ENCODE data around the gene STK4.
"Not testable (repeated sequence)": the region's sequence is repeated elsewhere in the genome, so short reads cannot be mapped to it uniquely, and the experiment has no call there.

Gene STK4

GRCh38 chr20:44988631-44989171 lies 22.4 kb downstream of the STK4 start:
- no peak for DNase-seq (ENCODE audit: low spot score)

GRCh38 chr20:44990425-44990824 lies 24.1 kb downstream of the STK4 start:
- DNase-seq (ENCODE audit: low spot score): no peak

GRCh38 chr20:44990957-44991356 lies 24.6 kb downstream of the STK4 start:
- DNase-seq (ENCODE audit: low spot score): no peak

GRCh38 chr20:44993343-44993742 lies 27.0 kb downstream of the STK4 start:
- DNase-seq (ENCODE audit: low spot score): no peak

DNA sequence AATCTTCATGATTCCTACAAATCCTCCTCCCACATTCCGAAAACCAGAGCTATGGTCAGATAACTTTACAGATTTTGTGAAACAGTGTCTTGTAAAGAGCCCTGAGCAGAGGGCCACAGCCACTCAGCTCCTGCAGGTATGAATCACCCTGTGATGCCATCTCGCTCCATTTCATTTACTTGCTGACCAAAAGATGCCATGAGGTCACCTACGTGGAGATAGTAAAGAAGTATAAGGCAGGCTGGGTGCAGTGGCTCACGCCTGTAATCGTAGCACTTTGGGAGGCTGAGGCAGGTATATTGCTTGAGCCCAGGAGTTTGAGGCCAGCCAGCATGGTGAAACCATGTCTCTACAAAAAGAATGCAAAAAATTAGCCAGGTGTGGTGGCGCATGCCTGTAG lies 30.9 kb downstream of the STK4 start:
- no peak for DNase-seq (ENCODE audit: low spot score)

DNA sequence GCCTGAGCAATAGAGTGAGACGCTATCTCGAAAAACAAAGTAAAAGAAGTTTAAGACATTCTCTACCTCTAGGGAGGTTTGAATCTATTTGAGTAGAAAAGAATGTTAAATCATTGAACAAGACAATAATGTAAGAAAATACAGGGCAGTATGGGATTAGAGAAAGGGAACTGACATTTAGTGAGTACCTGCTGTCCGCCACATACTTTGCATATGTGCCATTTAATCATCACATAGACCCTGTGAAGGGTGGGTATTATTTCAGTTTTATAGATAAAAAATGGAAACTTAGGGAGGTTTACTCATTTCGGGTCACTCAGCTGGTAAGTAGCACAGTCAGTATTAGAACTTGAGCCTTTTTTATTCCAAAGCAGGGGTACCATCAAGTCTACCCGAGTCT lies 31.4 kb downstream of the STK4 start:
- DNase-seq (ENCODE audit: low spot score): no peak

- DNase-seq (ENCODE audit: low spot score): no peak
Measured at GRCh38 chr20:45008521-45009049, 42.3 kb downstream of the STK4 start.

- DNase-seq (ENCODE audit: low spot score): no peak
Measured at GRCh38 chr20:45010399-45010828, 44.1 kb downstream of the STK4 start.

DNA sequence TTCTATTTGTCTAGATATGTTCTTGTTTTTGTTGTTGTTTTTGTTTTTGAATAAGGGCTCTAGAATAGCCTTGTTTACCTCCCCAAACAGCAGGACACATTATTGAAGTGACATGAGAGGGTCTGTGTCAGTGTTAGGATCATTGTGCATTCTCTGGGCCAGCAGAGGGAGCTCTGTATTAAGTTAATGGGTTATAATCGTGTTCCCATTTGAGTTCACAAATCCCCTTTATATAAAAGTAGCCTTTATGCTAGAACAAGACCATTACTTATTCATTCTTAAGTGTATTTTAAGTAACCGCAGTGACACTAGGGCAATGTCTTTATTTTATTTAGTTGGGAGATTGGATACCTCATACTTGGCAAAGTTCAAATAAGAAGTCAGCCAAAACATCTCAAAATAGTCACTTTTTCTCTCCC lies 44.8 kb downstream of the STK4 start:
- DNase-seq (ENCODE audit: low spot score): peak; percentile 18

DNA sequence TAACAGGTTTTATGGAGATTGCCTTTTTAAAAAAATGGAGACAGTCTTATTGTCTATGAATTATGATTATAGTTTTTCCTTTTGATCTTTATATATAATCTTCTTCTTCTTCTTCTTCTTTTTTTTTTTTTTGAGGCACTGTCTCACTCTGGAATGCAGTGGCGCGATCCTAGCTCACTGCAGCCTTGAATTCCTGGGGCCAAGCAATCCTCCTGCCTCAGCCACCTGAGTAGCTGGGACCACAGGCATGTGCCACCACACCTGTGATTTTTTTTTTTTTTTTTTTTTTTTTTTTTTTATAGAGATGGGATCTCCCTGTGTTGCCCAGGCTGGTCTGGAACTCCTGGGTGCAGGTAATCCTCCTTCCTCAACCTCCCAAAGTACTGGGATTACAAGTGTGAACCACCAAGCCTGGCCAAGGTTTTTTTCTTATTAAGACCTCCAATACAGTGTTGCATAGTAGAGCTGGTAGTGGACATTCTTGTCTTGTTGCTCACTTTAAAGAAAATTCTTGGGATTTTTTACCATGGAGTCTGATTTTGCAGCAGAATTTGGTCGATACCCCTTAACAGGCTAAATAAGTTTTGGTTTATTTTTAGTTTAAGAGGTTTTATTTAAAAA lies 46.5 kb downstream of the STK4 start:
- DNase-seq (ENCODE audit: low spot score): no peak

GRCh38 chr20:45014131-45014530 lies 47.8 kb downstream of the STK4 start:
- not testable (repeated sequence) for DNase-seq (ENCODE audit: low spot score)

- DNase-seq (ENCODE audit: low spot score): peak; percentile 18
Measured at GRCh38 chr20:45014671-45015415, 48.5 kb downstream of the STK4 start.

DNA sequence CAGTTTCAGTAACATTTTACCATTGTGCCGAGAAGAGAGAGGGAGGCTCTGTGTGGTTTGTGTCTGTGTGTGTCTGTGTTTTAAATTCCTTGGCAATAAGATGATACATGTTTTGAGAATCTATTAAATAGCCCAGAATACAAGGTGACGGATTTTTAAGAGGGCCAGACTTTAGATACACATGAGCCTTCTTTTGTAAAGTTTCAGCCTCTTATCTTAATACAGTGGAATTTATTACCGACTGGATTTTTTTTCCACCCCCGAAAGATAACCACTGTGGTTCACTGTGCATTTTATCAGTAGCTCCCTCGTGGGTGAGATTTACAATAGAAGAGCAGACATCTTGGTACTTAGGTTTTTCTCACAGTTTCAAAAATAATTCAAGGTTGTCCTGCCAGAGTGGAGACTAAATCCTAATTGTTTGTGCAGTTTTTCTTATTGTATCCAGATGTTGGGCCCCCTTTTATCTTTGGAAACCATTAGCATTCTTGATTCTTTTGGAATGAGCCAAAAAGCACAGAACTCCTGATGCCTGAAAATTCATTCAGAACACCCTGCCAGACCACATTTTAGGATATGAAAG lies 49.9 kb downstream of the STK4 start:
- no peak for DNase-seq (ENCODE audit: low spot score)

DNA sequence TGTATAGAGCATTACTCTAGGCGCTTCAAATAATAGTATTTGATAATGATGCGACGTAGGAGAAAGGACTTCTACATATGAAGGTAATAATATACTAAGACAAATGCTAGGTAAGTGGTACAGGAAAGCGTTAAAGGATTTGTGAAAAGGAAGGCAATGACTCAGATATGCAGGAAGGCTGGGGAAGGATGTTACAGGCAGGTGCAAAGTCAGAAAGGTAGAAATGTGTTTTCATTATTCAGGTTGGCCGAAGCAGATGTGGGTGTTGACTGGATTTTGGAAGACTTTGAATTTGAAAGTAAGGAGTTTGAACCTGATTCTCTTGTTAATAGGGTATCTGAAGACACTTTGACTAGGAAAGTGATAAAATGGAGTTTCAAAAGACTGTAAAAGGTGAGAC lies 51.0 kb downstream of the STK4 start:
- no peak for DNase-seq (ENCODE audit: low spot score)

DNA sequence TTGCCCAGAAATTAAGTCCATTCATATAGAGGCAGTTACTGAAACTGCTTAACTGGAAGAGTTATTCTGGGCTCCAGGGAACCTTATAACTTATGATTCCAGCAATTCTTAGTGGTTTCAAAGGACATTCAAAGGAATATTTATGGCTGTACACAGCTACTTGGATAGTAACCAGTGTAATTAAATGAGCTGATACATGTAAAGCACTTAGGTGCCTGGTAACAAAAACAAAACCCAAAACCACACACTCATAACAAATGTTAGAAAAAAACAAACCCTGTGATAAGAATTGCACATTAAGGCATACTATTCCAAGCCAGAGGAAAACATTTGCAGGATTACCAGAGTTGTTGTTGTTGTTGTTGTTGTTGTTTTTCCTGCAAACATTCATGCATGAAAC lies 51.5 kb downstream of the STK4 start:
- no peak for DNase-seq (ENCODE audit: low spot score)

- DNase-seq (ENCODE audit: low spot score): no peak
Measured at GRCh38 chr20:45019027-45019761, 52.9 kb downstream of the STK4 start.

- DNase-seq (ENCODE audit: low spot score): no peak
Measured at GRCh38 chr20:45019762-45020123, 53.4 kb downstream of the STK4 start.

DNA sequence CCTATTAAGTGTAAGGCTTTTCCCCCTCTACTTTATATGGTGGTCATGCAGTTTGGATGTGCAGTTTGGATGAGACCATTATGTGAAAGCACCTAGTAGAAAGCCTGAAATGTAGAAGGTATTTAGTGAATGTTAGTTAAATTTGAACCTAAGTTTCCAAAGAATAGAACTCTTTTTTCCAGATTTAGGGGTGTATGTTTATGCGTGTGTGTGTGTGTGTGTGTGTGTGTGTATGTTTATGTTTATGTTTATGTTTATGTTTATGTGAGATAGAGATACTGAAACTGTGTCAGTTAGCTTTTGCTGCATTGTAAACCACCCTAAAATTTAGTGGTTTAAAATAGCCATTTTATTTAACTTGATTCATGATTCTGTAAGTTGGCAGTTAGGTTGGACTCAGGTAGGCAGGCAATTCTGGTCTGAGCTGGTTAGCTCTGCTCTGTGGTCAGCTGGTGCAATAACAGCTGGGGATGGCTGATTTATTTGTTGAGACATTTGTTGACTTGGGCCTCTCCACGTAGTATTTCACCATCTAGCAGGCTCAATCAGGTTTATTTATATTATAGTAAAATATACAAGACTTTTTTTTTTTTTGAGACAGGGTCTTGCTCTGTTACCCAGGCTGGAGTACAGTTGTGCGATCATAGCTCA lies 54.0 kb downstream of the STK4 start:
- peak; percentile 26 for DNase-seq (ENCODE audit: low spot score)

GRCh38 chr20:45021631-45022030 lies 55.3 kb downstream of the STK4 start:
- DNase-seq (ENCODE audit: low spot score): no peak

DNA sequence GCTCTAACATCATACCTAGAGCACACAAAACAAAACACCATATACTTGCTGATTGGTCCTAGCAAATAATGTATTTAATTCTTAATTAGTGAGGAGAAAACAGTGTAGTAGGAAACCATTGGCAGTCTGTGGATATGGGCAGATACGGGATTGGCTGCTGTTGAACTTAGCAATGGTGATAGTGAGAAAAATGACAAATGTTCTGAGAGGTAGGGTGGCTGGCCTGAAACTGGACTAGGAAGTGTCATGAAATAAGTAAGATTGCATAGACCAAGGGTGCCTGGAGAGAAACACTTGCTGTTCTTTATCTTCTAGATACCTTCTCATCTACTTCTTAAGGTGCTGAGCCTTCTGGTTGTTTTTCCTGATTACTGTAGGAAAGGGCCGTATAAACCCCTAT lies 56.8 kb downstream of the STK4 start:
- not testable (repeated sequence) for DNase-seq (ENCODE audit: low spot score)

DNA sequence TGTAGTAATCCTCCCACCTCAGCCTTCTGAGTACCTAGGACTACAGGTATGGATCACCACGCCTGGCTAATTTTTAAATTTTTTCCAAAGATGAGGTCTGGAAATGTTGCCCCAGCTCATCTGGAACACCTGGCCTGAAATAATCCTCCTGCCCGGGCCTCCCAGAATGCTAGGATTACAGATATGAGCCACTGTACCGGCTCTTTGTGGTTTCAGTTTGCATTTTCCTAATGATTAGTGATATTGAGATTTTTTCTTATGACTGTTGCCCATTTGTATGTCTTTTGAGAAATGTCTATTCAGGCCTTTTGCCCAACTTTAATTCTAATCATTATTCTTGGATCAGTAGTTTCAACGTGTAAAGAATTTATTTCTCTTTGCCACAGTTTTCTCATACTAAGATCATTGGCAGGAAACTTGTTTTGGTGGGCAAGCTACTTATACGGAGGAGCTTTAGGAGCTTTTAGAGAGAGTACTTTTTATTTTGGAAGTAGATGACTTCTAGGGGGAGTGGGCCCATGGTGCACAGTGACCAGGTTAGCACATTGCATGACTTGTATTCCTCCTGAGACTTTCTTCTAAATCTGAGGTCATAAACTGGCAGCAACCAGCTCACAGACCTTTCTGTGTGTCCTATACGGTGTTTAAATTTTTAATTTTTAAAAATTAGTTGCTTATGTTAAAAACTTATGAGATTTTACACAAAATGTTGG lies 62.3 kb downstream of the STK4 start:
- no peak for DNase-seq (ENCODE audit: low spot score)

Measured in HuH-7 (cell line).